ENCODE data around the gene SORBS1.

GRCh38 chr10:95451150-95451549, 110.0 kb downstream of the SORBS1 start:
- TF ChIP-seq CTCF (IDR thresholded peaks at IDR 0.05) (no peak), EP300 (IDR thresholded peaks at IDR 0.05; ENCODE audit: low read depth) (no peak), POLR2A (IDR thresholded peaks at IDR 0.05) (no peak), POLR2AphosphoS5 (IDR thresholded peaks at IDR 0.05) (no peak)
